ENCODE results near the gene COLEC11.
"Not testable (repeated sequence)": the region's sequence is repeated elsewhere in the genome, so short reads cannot be mapped to it uniquely, and the experiment has no call there.

COLEC11 gene

DNA sequence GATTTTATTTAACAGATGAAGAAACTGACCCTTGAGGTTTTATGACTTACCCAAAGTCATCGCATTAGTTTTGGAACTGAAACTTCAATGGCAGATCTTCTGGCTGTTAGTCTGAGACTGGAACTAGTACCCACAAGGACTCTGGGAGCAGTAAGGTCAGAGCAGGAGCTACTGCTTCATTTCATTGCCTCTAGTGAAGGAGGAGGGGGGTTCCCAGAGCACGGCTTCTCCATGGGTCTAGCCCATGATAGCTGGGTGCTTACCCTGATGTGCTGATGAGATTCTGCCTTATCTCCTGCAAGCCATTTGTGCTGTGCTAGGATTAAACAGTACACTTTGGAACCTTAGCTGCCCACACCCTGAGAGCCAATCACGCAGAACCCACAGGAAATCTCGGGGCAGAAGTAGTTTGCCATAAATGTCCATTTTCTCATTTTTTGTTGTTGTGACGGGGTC, 31.4 kb upstream of the COLEC11 start:
- DNase-seq (ENCODE audit: insufficient read length, low spot score) (no peak), FAIRE-seq (no peak)
- TF ChIP-seq, protein P1, sequence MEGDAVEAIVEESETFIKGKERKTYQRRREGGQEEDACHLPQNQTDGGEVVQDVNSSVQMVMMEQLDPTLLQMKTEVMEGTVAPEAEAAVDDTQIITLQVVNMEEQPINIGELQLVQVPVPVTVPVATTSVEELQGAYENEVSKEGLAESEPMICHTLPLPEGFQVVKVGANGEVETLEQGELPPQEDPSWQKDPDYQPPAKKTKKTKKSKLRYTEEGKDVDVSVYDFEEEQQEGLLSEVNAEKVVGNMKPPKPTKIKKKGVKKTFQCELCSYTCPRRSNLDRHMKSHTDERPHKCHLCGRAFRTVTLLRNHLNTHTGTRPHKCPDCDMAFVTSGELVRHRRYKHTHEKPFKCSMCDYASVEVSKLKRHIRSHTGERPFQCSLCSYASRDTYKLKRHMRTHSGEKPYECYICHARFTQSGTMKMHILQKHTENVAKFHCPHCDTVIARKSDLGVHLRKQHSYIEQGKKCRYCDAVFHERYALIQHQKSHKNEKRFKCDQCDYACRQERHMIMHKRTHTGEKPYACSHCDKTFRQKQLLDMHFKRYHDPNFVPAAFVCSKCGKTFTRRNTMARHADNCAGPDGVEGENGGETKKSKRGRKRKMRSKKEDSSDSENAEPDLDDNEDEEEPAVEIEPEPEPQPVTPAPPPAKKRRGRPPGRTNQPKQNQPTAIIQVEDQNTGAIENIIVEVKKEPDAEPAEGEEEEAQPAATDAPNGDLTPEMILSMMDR (IDR thresholded peaks at IDR 0.05; ENCODE audit: insufficient read depth, missing control alignments): no peak

GRCh38 chr2:3565117-3565516, 29.8 kb upstream of the COLEC11 start:
- DNase-seq (ENCODE audit: insufficient read length, low spot score) (no peak), FAIRE-seq (no peak)
- TF ChIP-seq, protein P1 (IDR thresholded peaks at IDR 0.05; ENCODE audit: insufficient read depth, missing control alignments): no peak

DNA sequence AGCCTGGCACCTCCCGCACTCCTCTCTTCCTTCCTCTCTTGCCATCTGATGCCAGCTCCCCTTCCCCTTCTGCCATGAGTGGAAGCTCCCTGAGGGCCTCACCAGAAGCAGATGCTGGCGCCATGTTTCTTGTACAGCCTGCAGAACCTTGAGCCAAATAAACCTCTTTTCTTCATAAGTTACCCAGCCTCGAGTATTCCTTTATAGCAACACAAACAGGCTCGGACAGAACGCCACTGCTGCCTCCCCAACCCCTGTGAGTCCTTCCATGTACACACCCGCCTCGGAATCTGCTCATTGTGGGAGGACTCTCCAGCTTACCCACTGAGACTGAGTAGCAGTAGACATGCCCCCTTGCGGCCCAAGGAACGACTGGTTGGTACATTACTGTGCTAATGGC, 28.1 kb upstream of the COLEC11 start:
- TF ChIP-seq, protein P1 (IDR thresholded peaks at IDR 0.05; ENCODE audit: insufficient read depth, missing control alignments): no peak
- DNase-seq (ENCODE audit: insufficient read length, low spot score) (no peak), FAIRE-seq (no peak)

DNA sequence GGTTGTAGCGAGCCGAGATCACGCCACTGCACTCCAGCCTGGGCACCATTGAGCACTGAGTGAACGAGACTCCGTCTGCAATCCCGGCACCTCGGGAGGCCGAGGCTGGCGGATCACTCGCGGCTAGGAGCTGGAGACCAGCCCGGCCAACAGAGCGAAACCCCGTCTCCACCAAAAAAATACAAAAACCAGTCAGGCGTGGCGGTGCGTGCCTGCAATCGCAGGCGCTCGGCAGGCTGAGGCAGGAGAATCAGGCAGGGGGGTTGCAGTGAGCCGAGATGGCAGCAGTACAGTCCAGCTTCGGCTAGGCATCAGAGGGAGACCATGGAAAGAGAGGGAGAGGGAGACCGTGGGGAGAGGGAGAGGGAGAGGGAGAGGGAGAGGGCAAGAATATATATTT, 25.3 kb upstream of the COLEC11 start:
- FAIRE-seq; DNase-seq (ENCODE audit: insufficient read length, low spot score): not testable (repeated sequence)

GRCh38 chr2:3571284-3571683, 23.6 kb upstream of the COLEC11 start:
- FAIRE-seq (no peak), DNase-seq (ENCODE audit: insufficient read length, low spot score) (no peak)
- TF ChIP-seq, protein P1 (IDR thresholded peaks at IDR 0.05; ENCODE audit: insufficient read depth, missing control alignments): no peak

DNA sequence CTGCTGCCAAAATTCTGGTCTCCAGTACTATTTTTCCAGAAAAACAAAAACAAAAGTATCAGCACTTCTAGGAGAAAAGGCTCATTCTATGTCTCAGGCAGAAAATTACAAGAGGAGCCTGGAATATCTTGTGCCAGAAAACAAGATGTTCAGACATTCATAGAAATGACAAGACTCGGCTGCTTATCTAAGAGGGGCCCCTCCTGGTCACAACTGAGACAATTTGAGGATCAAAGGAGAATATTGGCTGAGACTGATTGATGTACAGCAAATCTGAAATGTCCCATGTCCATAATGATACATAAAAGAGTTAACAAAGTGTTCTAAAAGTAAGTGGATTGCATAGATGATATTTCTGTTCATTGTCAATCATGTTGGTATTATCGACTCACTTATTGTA, 22.3 kb upstream of the COLEC11 start:
- no peak for DNase-seq (ENCODE audit: insufficient read length, low spot score)
- FAIRE-seq: no peak
- TF ChIP-seq, protein P1 (IDR thresholded peaks at IDR 0.05; ENCODE audit: insufficient read depth, missing control alignments): no peak

DNA sequence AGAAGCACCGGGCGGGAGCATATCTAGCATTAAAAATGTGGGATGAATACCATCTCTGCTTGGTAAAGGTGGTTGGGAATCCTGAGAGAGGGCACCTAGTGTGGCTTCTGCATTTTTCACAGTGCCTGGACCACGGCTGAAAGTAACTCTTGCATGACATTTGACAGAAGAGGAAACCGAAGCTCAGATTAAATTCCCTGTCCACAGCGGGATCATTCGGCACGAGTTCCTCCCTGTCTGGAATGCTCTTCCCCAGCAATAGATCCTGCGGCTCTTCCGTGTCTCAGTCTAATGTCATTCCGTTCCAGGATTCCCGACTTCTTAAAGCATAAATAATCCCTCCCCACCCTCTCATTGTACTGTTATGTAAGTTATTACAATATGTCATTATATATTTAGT, 20.8 kb upstream of the COLEC11 start:
- TF ChIP-seq, protein P1 (IDR thresholded peaks at IDR 0.05; ENCODE audit: insufficient read depth, missing control alignments): no peak
- DNase-seq (ENCODE audit: insufficient read length, low spot score): no peak
- no peak for FAIRE-seq

Measured in D721Med (cell line).